Ishikawa (cell line): Measurements from ENCODE around the gene KMO.

ENCODE experiments used
- CEBPB ChIP-seq: IDR thresholded peaks from 2 replicates; pipeline ENCODE4 v1.6.1; 2012
- CREB1 ChIP-seq: IDR thresholded peaks from 2 replicates; pipeline ENCODE4 v1.6.1; 2012; ENCODE audit warnings: low read depth
- EGR1 ChIP-seq: IDR thresholded peaks from 2 replicates; pipeline ENCODE4 v1.6.1; 2012
- EP300 ChIP-seq: IDR thresholded peaks from 2 replicates; pipeline ENCODE4 v1.6.1; 2012; ENCODE audit warnings: borderline replicate concordance
- FOXM1 ChIP-seq: IDR thresholded peaks from 2 replicates; pipeline ENCODE4 v1.6.1; 2012; ENCODE audit warnings: low read depth, borderline replicate concordance
- MAX ChIP-seq: IDR thresholded peaks from 2 replicates; pipeline ENCODE4 v1.6.1; 2012
- NFIC ChIP-seq: IDR thresholded peaks from 2 replicates; pipeline ENCODE4 v1.6.1; 2012
- RAD21 ChIP-seq: IDR thresholded peaks from 2 replicates; pipeline ENCODE4 v1.6.1; 2012; ENCODE audit warnings: low read depth
- TAF1 ChIP-seq: IDR thresholded peaks from 2 replicates; pipeline ENCODE4 v1.6.1; 2012; ENCODE audit warnings: low read depth, mild to moderate bottlenecking
- TEAD4 ChIP-seq: IDR thresholded peaks from 2 replicates; pipeline ENCODE4 v1.6.1; 2012
- USF1 ChIP-seq: IDR thresholded peaks from 2 replicates; pipeline ENCODE4 v1.6.1; 2012
- YY1 ChIP-seq: IDR thresholded peaks from 2 replicates; pipeline ENCODE4 v1.6.1; 2012; ENCODE audit warnings: low read depth
- ZBTB7A ChIP-seq: IDR thresholded peaks from 2 replicates; pipeline ENCODE4 v1.6.1; 2012; ENCODE audit warnings: low read depth
- TF ChIP-seq, protein P1 (sequence below): IDR thresholded peaks from 2 replicates; pipeline ENCODE4 v1.6.1; 2012; ENCODE audit warnings: low read depth, mild to moderate bottlenecking

- no peak for TF ChIP-seq EP300
- no peak for TF ChIP-seq FOXM1
- no peak for TF ChIP-seq TAF1
- no peak for TF ChIP-seq ZBTB7A
- no peak for TF ChIP-seq TEAD4
- TF ChIP-seq YY1, result no peak
- TF ChIP-seq CEBPB, result no peak
- TF ChIP-seq, protein P1, sequence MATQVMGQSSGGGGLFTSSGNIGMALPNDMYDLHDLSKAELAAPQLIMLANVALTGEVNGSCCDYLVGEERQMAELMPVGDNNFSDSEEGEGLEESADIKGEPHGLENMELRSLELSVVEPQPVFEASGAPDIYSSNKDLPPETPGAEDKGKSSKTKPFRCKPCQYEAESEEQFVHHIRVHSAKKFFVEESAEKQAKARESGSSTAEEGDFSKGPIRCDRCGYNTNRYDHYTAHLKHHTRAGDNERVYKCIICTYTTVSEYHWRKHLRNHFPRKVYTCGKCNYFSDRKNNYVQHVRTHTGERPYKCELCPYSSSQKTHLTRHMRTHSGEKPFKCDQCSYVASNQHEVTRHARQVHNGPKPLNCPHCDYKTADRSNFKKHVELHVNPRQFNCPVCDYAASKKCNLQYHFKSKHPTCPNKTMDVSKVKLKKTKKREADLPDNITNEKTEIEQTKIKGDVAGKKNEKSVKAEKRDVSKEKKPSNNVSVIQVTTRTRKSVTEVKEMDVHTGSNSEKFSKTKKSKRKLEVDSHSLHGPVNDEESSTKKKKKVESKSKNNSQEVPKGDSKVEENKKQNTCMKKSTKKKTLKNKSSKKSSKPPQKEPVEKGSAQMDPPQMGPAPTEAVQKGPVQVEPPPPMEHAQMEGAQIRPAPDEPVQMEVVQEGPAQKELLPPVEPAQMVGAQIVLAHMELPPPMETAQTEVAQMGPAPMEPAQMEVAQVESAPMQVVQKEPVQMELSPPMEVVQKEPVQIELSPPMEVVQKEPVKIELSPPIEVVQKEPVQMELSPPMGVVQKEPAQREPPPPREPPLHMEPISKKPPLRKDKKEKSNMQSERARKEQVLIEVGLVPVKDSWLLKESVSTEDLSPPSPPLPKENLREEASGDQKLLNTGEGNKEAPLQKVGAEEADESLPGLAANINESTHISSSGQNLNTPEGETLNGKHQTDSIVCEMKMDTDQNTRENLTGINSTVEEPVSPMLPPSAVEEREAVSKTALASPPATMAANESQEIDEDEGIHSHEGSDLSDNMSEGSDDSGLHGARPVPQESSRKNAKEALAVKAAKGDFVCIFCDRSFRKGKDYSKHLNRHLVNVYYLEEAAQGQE, result no peak
- no peak for TF ChIP-seq MAX
- no peak for TF ChIP-seq RAD21
- TF ChIP-seq USF1, result no peak
- no peak for TF ChIP-seq EGR1
- no peak for TF ChIP-seq CREB1
- TF ChIP-seq NFIC, result no peak
Observed at GRCh38 chr1:241630899-241631298, 98.7 kb downstream of the KMO start.
